ENCODE measurements around the gene NR6A1.

DNA sequence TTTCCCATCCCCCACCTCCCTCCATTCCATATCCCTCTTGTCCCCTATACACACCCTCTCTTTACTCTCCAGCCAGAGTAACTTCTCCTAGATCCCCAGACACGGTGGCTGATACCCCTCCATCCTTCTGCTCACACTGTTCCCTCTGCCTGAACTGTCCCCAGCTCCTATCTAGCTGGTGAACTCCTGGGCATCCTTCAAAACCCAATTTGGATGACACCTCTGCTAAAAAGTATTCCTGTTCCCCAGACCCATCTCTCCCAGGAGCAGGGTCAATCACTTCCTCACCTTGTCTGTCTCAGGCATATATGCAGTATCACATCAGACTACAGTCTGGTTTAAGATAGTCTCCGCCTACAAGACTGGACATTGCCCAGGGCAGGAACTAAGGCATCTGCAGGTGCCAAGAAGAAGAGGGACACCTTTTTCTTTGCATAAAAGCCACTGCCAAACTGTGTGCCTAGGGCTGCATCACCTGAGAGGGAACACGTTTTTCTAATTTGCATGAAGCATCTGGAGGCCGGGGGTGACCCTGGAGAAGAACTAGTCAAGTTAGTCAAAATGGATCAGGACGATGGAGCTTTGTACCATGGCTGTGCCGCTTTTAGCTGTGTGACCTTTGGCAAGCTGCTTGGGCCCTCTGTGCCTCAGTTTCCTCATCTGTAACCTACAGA lies 291.0 kb downstream of the NR6A1 start:
- no peak for TF ChIP-seq EZH2 (IDR thresholded peaks at IDR 0.05; ENCODE audit: low read depth, low read length, severe bottlenecking)
- TF ChIP-seq RBBP5 (IDR thresholded peaks at IDR 0.05; ENCODE audit: borderline replicate concordance, low read depth, low read length), result no peak
- TF ChIP-seq, protein P1, sequence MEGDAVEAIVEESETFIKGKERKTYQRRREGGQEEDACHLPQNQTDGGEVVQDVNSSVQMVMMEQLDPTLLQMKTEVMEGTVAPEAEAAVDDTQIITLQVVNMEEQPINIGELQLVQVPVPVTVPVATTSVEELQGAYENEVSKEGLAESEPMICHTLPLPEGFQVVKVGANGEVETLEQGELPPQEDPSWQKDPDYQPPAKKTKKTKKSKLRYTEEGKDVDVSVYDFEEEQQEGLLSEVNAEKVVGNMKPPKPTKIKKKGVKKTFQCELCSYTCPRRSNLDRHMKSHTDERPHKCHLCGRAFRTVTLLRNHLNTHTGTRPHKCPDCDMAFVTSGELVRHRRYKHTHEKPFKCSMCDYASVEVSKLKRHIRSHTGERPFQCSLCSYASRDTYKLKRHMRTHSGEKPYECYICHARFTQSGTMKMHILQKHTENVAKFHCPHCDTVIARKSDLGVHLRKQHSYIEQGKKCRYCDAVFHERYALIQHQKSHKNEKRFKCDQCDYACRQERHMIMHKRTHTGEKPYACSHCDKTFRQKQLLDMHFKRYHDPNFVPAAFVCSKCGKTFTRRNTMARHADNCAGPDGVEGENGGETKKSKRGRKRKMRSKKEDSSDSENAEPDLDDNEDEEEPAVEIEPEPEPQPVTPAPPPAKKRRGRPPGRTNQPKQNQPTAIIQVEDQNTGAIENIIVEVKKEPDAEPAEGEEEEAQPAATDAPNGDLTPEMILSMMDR (IDR thresholded peaks at IDR 0.05; ENCODE audit: control extremely low read depth in 1 of 3, insufficient read depth in 1 of 3, low read depth in 1 of 3, low read length in 3 of 3), result no peak
- TF ChIP-seq EP300 (IDR thresholded peaks at IDR 0.05; ENCODE audit: borderline replicate concordance in 1 of 2, low read depth in 2 of 2, low read length in 2 of 2), result no peak
- no peak for TF ChIP-seq POLR2A (IDR thresholded peaks at IDR 0.05; ENCODE audit: control extremely low read depth in 1 of 2, low read depth in 2 of 2, low read length in 2 of 2)

All from H1 (cell line).